ENCODE data around the gene PPFIA3.
"Not testable (repeated sequence)": the region's sequence is repeated elsewhere in the genome, so short reads cannot be mapped to it uniquely, and the experiment has no call there.

PPFIA3 gene

GRCh38 chr19:49173198-49173597 is 53.9 kb downstream of the PPFIA3 start:
- Histone ChIP-seq H3K4me1 (ENCODE audit: insufficient read depth, low read length, severe bottlenecking) (no peaks in the 10 kb centered on the region), H3K79me2 (ENCODE audit: insufficient read depth, low read length) (no peaks in the 10 kb centered on the region), H3K9me2 (ENCODE audit: low read depth, low read length) (no peaks in the 10 kb centered on the region), H3K4me2 (ENCODE audit: low read length) (no peak overlapping the region), H3K9ac (ENCODE audit: low read length) (no peak overlapping the region), H2AFZ (ENCODE audit: low read length) (no peak overlapping the region), H3K27ac (ENCODE audit: low read depth, low read length, poor library complexity, severe bottlenecking) (no peak overlapping the region), H3K36me3 (ENCODE audit: insufficient read depth, low read length) (no peaks in the 10 kb centered on the region), H3K27me3 (ENCODE audit: insufficient read depth, low read length) (no peaks in the 10 kb centered on the region), H4K20me1 (ENCODE audit: insufficient read depth, low read length) (no peaks in the 10 kb centered on the region), H3K9me3 (ENCODE audit: low read length) (no peaks in the 10 kb centered on the region), H3K4me3 (ENCODE audit: low read depth, low read length, poor library complexity, severe bottlenecking) (no peak overlapping the region), H3F3A (ENCODE audit: insufficient read depth, low read length) (no peaks in the 10 kb centered on the region)
- TF ChIP-seq CTCF (IDR thresholded peaks at IDR 0.05; ENCODE audit: low read length) (no peak), EZH2 (IDR thresholded peaks at IDR 0.05; ENCODE audit: borderline replicate concordance, low read length) (no peak)

DNA sequence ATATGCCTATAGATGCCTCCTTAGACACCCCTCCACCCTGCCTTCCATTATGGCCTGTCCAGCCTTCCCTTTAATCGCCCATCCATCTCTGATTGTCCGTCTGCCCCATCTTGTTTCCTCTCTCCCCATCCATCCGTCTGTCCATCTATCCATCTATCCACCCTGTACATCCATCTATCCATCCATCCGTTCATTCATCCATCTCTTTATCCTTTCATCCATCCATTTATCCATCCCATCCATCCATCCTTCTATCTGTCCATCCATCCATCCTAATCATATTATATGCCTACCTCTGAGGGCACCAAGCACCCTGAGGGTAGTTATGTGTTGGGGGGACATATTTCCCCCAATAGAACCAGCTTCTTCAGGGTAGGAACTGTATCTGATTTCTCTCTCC is 61.3 kb downstream of the PPFIA3 start:
- Histone ChIP-seq H3K27me3 (ENCODE audit: insufficient read depth, low read length) (no peaks in the 10 kb centered on the region), H3K79me2 (ENCODE audit: insufficient read depth, low read length) (no peaks in the 10 kb centered on the region), H3K9me3 (ENCODE audit: low read length) (peaks cover 7% of the 10 kb centered on the region), H3K4me1 (ENCODE audit: insufficient read depth, low read length, severe bottlenecking) (no peaks in the 10 kb centered on the region), H3K4me2 (ENCODE audit: low read length) (no peak overlapping the region), H2AFZ (ENCODE audit: low read length) (no peak overlapping the region), H3K27ac (ENCODE audit: low read depth, low read length, poor library complexity, severe bottlenecking) (no peak overlapping the region), H3K36me3 (ENCODE audit: insufficient read depth, low read length) (no peaks in the 10 kb centered on the region; the same call in 1 of the 2 replicates), H4K20me1 (ENCODE audit: insufficient read depth, low read length) (no peaks in the 10 kb centered on the region), H3K9ac (ENCODE audit: low read length) (no peak overlapping the region), H3K4me3 (ENCODE audit: low read depth, low read length, poor library complexity, severe bottlenecking) (no peak overlapping the region), H3K9me2 (ENCODE audit: low read depth, low read length) (no peaks in the 10 kb centered on the region), H3F3A (ENCODE audit: insufficient read depth, low read length) (no peaks in the 10 kb centered on the region)
- no peak for TF ChIP-seq CTCF (IDR thresholded peaks at IDR 0.05; ENCODE audit: low read length)
- no peak for TF ChIP-seq EZH2 (IDR thresholded peaks at IDR 0.05; ENCODE audit: borderline replicate concordance, low read length)

GRCh38 chr19:49182010-49182847 is 62.9 kb downstream of the PPFIA3 start:
- not testable (repeated sequence) for H3K27ac ChIP-seq (ENCODE audit: low read depth, low read length, poor library complexity, severe bottlenecking); H3K79me2 ChIP-seq (ENCODE audit: insufficient read depth, low read length); H3K4me3 ChIP-seq (ENCODE audit: low read depth, low read length, poor library complexity, severe bottlenecking); H3K9me3 ChIP-seq (ENCODE audit: low read length); H3K9me2 ChIP-seq (ENCODE audit: low read depth, low read length); H3K27me3 ChIP-seq (ENCODE audit: insufficient read depth, low read length); H4K20me1 ChIP-seq (ENCODE audit: insufficient read depth, low read length); H3K4me1 ChIP-seq (ENCODE audit: insufficient read depth, low read length, severe bottlenecking); H3K36me3 ChIP-seq (ENCODE audit: insufficient read depth, low read length); H3K4me2 ChIP-seq (ENCODE audit: low read length); H2AFZ ChIP-seq (ENCODE audit: low read length); H3F3A ChIP-seq (ENCODE audit: insufficient read depth, low read length); H3K9ac ChIP-seq (ENCODE audit: low read length)
